Psoas muscle (tissue), 8 donors: Measurements from ENCODE around the gene TRAPPC12. TPM values are rescaled to one million over a fixed set of nuclear protein-coding genes. Genes with fewer than 3 reads are reported as not detected.

Experiments used
- ATAC-seq, 4 donors: fragments of 200-7000 bp; cut with Tn5 transposase; one replicate each; pipeline ENCODE4 v1.9.1; 2020; ENCODE audit warnings: moderate library complexity in 3 of 4, mild to moderate bottlenecking in 2 of 4
- DNase-seq, 2 donors: peaks; one replicate each; pipeline ENCODE4 v3.0.0-alpha.2; 2020
- H3K27ac ChIP-seq: fragments of 200-600 bp; one replicate; pipeline ENCODE4 v1.8.0; 2022
- H3K27me3 ChIP-seq, 3 donors: fragments of 200-600 bp in 1 of 3; one replicate each; pipeline versions ENCODE4 v1.6.1 to v1.8.0; 2013 to 2022; ENCODE audit warnings: low read length in 2 of 3, mild to moderate bottlenecking in 2 of 3, moderate library complexity in 1 of 3; ENCODE audit not compliant: insufficient read depth in 3 of 3
- H3K36me3 ChIP-seq, 2 donors: fragments of 200-600 bp in 1 of 2; one replicate each; pipeline versions ENCODE4 v1.6.1 to v1.8.0; 2013 to 2022; ENCODE audit warnings: low read depth in 1 of 2, mild to moderate bottlenecking in 1 of 2, moderate library complexity in 1 of 2; ENCODE audit not compliant: insufficient read depth in 1 of 2
- H3K4me1 ChIP-seq: fragments of 200-600 bp; one replicate; pipeline ENCODE4 v1.8.0; 2022
- H3K4me3 ChIP-seq: fragments of 200-600 bp; one replicate; pipeline ENCODE4 v1.8.0; 2022; ENCODE audit warnings: mild to moderate bottlenecking
- H3K9me3 ChIP-seq: fragments of 200-600 bp; one replicate; pipeline ENCODE4 v1.8.0; 2022
- WGBS, 3 donors: extraction: QIAGEN DNeasy Blood & Tissue Kit; methylation state at CpG; one replicate each; pipeline versions ENCODE4 v1.1.6 to v1.1.7; 2013; 5-methylcytosine and 5-hydroxymethylcytosine counted together
- intact Hi-C, 2 donors: fragments of 100-400 bp; cut with DNase I; formaldehyde crosslinking; loops; one replicate each; pipeline versions ENCODE4 v1.11.0 to v1.14.2; 2022
- polyA plus RNA-seq, 3 donors: library from polyadenylated mRNA; stranded (reverse); fragments of 200-250 nt; gene quantifications; one replicate each; pipeline ENCODE4 v1.2.3, GENCODE V29; 2013
- total RNA-seq, 4 donors: library from RNA; stranded (reverse); fragmentation: NEBNext Ultra II Directional in 2 of 4; extraction: Animal tissue kit (Norgen Biotek cat#: 25700) in 2 of 4; gene quantifications; one replicate each; pipeline versions ENCODE4 v1.2.1 to v1.2.4, GENCODE V29; 2021 to 2023
- TF ChIP-seq, protein P1 (sequence below): fragments of 200-600 bp; IDR thresholded peaks from one replicate; pipeline ENCODE4 v1.8.0; 2022; ENCODE audit warnings: antibody characterized with exemption
- donor health status: healthy with polysubstance abuse.
- donor health status: DM: no; HTN: no; CAD: no; lungs with moderate emphysema.
- donor health status: Bipolar disorder and iron deficiency.
- donor health status: healthy.
- donor health status: DM: yes; HTN: yes; CAD: no.
- donor health status: DM: no; HTN: no; CAD: no.
- donor health status: DM: no; HTN: no; CAD: no.
- donor health status: DM: yes; HTN: yes; CAD: no.

The TRAPPC12 gene
- total and polyA plus RNA-seq, 7 donors = 28.7 to 90.3 (median 56.7) TPM

DNA sequence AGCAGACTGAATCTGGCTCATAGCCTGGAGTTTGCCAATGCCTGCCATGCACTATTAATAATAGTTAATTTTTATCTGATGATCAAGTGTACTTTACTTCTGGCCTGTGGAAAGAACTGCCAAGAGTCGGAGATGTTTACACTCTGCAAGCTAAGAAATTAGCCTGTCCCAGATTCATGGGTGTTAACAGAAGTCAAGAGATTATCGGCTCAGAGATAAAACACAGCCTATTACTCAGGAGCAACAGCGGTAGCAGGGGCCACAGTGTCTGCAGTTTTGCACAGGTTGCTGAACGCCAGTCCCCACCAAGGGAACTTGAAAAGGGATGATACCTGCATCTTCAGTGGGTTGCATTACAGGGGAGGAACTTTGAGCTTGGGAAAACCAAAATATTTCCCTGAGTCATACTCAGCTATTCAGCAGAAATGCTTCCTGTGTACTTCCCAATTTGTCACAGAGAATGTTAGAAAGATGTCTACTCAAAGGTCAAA lies 144.1 kb downstream of the TRAPPC12 start:
- no peak for ATAC-seq
- peaks cover 20% of the 10 kb centered on the region for H3K4me1 ChIP-seq

GRCh38 chr2:3526871-3527270 lies 147.4 kb downstream of the TRAPPC12 start:
- Histone ChIP-seq H3K4me1 (peaks cover 5% of the 10 kb centered on the region), H3K27me3 (no peaks in the 10 kb centered on the region), H3K9me3 (no peaks in the 10 kb centered on the region), H3K4me3 (no peak overlapping the region), H3K36me3 (peaks cover 0 to 3% of the 10 kb centered on the region in 2 donors), H3K27ac (no peak overlapping the region)
- intact Hi-C loops = no loop called here
- TF ChIP-seq, protein P1, sequence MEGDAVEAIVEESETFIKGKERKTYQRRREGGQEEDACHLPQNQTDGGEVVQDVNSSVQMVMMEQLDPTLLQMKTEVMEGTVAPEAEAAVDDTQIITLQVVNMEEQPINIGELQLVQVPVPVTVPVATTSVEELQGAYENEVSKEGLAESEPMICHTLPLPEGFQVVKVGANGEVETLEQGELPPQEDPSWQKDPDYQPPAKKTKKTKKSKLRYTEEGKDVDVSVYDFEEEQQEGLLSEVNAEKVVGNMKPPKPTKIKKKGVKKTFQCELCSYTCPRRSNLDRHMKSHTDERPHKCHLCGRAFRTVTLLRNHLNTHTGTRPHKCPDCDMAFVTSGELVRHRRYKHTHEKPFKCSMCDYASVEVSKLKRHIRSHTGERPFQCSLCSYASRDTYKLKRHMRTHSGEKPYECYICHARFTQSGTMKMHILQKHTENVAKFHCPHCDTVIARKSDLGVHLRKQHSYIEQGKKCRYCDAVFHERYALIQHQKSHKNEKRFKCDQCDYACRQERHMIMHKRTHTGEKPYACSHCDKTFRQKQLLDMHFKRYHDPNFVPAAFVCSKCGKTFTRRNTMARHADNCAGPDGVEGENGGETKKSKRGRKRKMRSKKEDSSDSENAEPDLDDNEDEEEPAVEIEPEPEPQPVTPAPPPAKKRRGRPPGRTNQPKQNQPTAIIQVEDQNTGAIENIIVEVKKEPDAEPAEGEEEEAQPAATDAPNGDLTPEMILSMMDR = no peak
- ATAC-seq (no peak), DNase-seq (no peak)
- WGBS, 3 donors = 87 to 90% (median 90%) methylated on average over 20 to 22 of the region's 22 CpGs

More for the DNA sequence above, 144.1 kb downstream of the TRAPPC12 start:
- WGBS, 3 donors = 73 to 83% (median 79%) methylated on average over 4 of the region's 4 CpGs
- TF ChIP-seq, protein P1 = no peak
- DNase-seq = no peak
- H3K4me3 ChIP-seq = no peak overlapping the region
- H3K27me3 ChIP-seq = no peaks in the 10 kb centered on the region
- intact Hi-C loops = no loop called here
- no peaks in the 10 kb centered on the region for H3K36me3 ChIP-seq
- no peaks in the 10 kb centered on the region for H3K9me3 ChIP-seq
- H3K27ac ChIP-seq = no peak overlapping the region

GRCh38 chr2:3527886-3528785 lies 148.6 kb downstream of the TRAPPC12 start:
- peaks cover 0 to 9% of the 10 kb centered on the region in 2 donors for H3K36me3 ChIP-seq
- TF ChIP-seq, protein P1 = no peak
- no peak for DNase-seq
- no peaks in the 10 kb centered on the region for H3K9me3 ChIP-seq
- H3K4me3 ChIP-seq = no peak overlapping the region
- intact Hi-C loops = no loop called here
- no peaks in the 10 kb centered on the region for H3K27me3 ChIP-seq
- peaks cover 5% of the 10 kb centered on the region for H3K4me1 ChIP-seq
- 78 to 82% (median 80%) methylated on average over 36 to 40 of the region's 40 CpGs for WGBS, 3 donors
- peak in 3 of 4 donors; percentile 18 to 23 (median 20) for ATAC-seq
- no peak overlapping the region for H3K27ac ChIP-seq

Other genes starting within 250 kb of the TRAPPC12 start
- 10 to 100 TPM in 3 of 4 donors, 1 to 10 TPM in 1; 9.7 to 18.7 (median 12.3) TPM for gene EIPR1, start 1.9 kb upstream of the TRAPPC12 start, total RNA-seq
- gene EIPR1, start 1.9 kb upstream of the TRAPPC12 start, polyA plus RNA-seq = 10 to 100 TPM; 11.5 to 42.1 (median 28.1) TPM
- gene ADI1, start 139.8 kb downstream of the TRAPPC12 start, total RNA-seq = 100 to 1,000 TPM in 2 of 4 donors, 10 to 100 TPM in 2; 42.5 to 137 (median 76.1) TPM
- 10 to 100 TPM; 42.7 to 95.0 (median 43.7) TPM for gene ADI1, start 139.8 kb downstream of the TRAPPC12 start, polyA plus RNA-seq
- 10 to 100 TPM; 15.6 to 32.4 (median 20.9) TPM for gene RNASEH1, start 178.6 kb downstream of the TRAPPC12 start, total RNA-seq
- 10 to 100 TPM; 11.5 to 45.6 (median 21.1) TPM for gene RNASEH1, start 178.6 kb downstream of the TRAPPC12 start, polyA plus RNA-seq
- 100 to 1,000 TPM; 471 to 725 (median 638) TPM for gene RPS7, start 195.6 kb downstream of the TRAPPC12 start, total RNA-seq
- gene RPS7, start 195.6 kb downstream of the TRAPPC12 start, polyA plus RNA-seq = 1,000 to 10,000 TPM; 1,251 to 1,967 (median 1,335) TPM
- under 1 TPM in 3 of 4 donors, not detected in 1; 0.22 to 0.79 (median 0.40) TPM for gene COLEC11, start 215.4 kb downstream of the TRAPPC12 start, total RNA-seq
- 1 to 10 TPM in 1 of 3 donors, under 1 TPM in 2; 0.23 to 1.0 (median 0.35) TPM for gene COLEC11, start 215.4 kb downstream of the TRAPPC12 start, polyA plus RNA-seq